GM12865 (cell line): Measurements from ENCODE around the gene MYO1C.

Experiments used
- DNase-seq: peaks from one replicate; pipeline ENCODE4 v3.0.0; 2010; ENCODE audit warnings: low read depth
- H3K4me3 ChIP-seq: 2 replicates; pipeline ENCODE4 v1.5.1; 2011; ENCODE audit warnings: mild to moderate bottlenecking, low read depth, low read length, control low read depth
- TF ChIP-seq, protein P1 (sequence below): IDR thresholded peaks from 2 replicates; pipeline ENCODE4 v1.5.1; 2011; ENCODE audit warnings: low read length, control low read depth, low read depth, inconsistent platforms; ENCODE audit not compliant: insufficient read depth; ENCODE audit errors: missing control alignments

The MYO1C gene

DNA sequence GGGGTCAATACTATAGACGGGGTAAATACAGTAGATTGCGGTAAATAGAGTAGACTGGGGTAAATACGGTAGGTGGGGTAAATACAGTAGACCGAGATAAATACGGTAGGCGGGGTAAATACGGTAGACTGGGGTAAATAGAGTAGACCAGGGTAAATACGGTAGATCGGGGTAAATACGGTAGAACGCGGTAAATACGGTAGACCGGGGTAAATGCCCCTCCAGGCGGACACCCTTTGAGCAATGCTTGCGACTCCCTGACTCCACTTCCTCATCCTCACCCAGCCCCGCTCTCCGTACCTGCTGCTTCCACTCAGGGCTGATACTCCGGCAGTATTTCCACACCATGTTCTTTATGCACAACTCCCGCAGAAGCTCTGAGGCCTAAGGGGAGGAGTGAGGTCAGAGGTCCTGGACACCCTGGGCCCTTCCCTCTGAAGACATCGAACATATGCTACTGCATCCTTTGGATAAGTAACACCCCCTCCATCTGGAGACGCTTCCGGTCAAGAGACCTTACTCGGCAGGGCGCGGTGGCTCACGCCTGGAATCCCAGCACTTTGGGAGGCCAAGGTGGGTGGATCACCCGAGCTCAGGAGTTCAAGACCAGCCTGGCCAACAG is 23.1 kb downstream of the MYO1C start:
- DNase-seq, result no peak
- TF ChIP-seq, protein P1, sequence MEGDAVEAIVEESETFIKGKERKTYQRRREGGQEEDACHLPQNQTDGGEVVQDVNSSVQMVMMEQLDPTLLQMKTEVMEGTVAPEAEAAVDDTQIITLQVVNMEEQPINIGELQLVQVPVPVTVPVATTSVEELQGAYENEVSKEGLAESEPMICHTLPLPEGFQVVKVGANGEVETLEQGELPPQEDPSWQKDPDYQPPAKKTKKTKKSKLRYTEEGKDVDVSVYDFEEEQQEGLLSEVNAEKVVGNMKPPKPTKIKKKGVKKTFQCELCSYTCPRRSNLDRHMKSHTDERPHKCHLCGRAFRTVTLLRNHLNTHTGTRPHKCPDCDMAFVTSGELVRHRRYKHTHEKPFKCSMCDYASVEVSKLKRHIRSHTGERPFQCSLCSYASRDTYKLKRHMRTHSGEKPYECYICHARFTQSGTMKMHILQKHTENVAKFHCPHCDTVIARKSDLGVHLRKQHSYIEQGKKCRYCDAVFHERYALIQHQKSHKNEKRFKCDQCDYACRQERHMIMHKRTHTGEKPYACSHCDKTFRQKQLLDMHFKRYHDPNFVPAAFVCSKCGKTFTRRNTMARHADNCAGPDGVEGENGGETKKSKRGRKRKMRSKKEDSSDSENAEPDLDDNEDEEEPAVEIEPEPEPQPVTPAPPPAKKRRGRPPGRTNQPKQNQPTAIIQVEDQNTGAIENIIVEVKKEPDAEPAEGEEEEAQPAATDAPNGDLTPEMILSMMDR, result no peak

DNA sequence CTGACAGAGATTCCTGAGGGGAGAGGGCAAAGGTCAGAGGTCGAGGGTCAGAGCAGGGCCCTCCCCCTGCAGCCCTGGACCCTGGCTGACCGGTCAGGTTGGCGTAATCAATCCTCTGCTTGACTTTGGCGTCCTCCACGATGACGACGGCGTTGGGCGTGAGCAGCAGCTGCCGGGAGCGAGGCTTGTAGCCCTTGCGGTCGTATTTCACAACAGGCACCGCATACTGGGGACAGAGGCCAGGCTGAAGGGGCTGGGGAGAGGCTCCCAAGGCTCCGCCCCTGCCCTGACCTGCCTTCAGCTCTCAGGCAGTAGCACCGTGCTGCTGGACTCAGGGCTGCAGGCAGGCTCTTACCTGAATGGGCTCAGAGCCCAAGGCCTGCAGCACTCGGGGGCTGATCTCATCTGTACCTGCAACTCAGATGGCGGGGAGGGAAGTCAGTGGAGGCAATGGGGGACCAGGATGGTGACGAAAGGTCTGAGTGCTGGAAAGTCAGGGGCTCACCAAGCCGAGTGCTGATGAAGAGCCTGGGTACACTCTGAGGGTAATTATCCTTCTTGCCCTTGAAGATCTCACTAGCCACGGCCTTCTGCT is 24.5 kb downstream of the MYO1C start:
- TF ChIP-seq, protein P1, result no peak
- no peak for DNase-seq
- H3K4me3 ChIP-seq, result no peak overlapping the region

More for the DNA sequence above, 23.1 kb downstream of the MYO1C start:
- no peak overlapping the region for H3K4me3 ChIP-seq

DNA sequence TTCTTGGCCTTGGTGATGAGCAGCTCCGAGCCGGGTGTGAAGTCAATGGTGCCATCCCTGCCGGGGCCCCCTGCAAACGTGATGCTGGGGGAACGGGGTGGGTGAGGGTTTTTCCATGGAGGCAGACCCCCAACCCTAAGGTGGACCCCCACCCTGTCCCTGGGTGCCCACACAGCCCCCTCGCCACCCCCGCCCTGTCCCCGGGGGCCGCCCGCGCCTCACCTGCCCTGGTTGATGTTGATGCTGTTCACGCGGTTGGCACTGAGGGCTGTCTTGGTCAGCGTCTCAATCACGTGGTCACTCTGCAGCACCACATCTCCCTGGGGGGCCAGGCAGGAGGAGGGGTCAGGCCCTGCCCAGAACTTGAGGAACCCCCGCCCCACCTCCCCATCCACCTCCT is 25.2 kb downstream of the MYO1C start:
- TF ChIP-seq, protein P1, result no peak
- DNase-seq, result no peak
- H3K4me3 ChIP-seq, result no peak overlapping the region

DNA sequence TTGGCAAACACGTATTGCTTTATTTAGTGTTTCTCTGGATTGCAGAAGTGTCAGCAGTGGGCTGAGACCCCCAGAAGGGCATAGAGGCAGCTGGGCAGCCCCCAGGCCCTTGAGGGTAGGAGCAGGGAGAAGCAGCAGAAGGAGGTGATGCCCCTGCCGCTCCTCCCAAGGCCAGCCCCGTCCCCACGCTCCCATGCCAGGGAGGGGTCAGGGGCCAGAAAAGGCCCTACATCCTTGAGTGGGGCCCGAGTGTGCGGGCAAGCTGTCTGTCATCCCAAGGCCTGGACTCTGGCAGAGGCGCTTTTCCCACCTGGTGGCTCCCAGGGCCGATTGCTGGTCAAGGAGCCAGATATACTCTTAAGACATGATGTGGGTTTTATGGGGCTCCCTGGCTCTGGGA is 28.3 kb downstream of the MYO1C start:
- no peak overlapping the region for H3K4me3 ChIP-seq
- DNase-seq, result no peak
- TF ChIP-seq, protein P1, result no peak

DNA sequence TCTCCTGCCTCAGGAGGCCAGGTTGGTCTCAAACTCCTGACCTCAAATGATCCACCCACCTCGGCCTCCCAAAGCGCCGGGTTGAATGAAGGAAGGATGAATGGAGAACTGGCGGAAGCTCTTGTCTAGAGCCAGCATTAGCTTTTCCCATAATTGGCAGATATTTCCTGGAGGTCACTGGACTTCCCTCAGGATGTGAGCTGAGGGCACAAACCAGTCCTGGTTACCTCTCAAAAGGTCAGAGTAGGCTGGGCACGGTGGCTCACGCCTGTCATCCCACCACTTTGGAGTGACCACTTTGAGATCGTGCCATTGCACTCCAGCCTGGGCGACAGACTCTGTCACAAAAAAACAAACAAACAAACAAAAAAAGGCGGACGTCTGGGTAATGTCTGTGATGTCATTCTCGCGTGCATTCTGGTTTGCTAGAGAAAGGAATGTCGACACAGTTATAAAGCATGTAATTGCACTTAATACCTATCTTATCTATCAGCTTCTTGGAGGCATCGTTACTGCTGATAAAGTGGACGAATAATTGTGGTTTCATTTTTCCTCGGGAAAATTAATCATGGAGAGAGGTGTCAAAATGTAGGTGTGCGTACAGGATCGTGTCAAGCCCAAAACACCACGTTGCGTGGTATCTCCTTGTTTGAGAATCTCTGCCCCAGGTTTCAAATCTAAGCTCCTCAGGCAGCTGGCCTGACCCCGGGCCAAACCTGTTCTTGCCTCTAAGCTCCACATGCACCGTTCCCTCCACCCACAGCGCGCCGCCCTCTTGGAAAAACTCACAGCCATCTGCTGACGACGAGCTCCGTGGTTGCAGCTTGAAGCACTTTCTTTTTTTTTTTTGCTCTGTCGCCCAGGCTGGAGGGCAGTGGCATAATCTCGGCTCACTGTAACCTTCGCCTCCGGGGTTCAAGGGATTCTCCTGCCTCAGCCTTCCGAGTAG is 30.0 kb downstream of the MYO1C start:
- H3K4me3 ChIP-seq, result no peak overlapping the region
- DNase-seq, result peak; percentile 32
- TF ChIP-seq, protein P1, result no peak

DNA sequence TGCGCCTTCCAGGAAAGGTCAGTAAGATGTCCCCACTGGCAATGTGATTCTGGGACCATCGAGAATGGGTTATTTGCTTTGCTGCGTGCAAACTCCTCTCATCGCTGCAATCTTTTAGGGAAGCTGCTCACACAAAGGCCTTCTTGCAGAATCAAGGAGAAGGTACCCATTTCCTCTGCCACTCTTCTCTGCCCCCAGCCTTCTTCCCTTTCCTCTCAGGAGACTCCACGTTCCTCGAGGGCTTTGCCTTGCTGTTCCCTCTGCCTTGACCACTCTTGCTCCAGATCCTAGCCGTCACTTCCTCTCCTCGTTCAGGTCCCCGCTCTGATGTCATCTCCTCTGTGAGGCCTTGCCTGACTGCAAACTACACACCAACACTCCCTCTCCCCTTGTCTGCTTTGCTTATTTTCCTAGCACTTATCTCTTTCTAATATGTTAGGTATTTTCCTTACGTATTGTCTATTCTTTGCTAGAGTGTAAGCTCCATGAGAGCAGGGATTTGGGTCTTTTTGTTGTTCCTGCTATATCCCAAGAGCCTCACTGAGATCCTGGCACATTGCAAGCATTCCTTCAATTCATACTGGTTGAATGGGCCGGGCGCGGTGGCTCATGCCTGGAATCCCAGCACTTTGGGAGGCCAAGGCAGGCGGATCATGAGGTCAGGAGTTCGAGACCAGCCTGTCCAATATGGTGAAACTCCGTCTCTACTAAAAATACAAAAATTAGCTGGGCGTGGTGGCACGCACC is 31.1 kb downstream of the MYO1C start:
- TF ChIP-seq, protein P1, result no peak
- no peak overlapping the region for H3K4me3 ChIP-seq
- no peak for DNase-seq
